GM19099 (cell line): ENCODE results near the gene DCUN1D1.

ENCODE experiments used
- POLR2A ChIP-seq: IDR thresholded peaks from 3 replicates; pipeline ENCODE4 v1.6.1; 2011; ENCODE audit warnings: low read depth; ENCODE audit not compliant: insufficient read length; ENCODE audit errors: extremely low read depth

The DCUN1D1 gene

GRCh38 chr3:182979103-182979673 lies 1.1 kb downstream of the DCUN1D1 start:
- TF ChIP-seq POLR2A, result no peak

- TF ChIP-seq POLR2A, result no peak
These were observed 2.0 kb downstream of the DCUN1D1 start for GRCh38 chr3:182978387-182978786.

GRCh38 chr3:182973047-182973446 lies 7.3 kb downstream of the DCUN1D1 start:
- TF ChIP-seq POLR2A, result no peak

GRCh38 chr3:182972387-182972786 lies 8.0 kb downstream of the DCUN1D1 start:
- no peak for TF ChIP-seq POLR2A

- TF ChIP-seq POLR2A, result no peak
These were observed 8.7 kb downstream of the DCUN1D1 start for GRCh38 chr3:182971637-182972036.

GRCh38 chr3:182970811-182971418 lies 9.4 kb downstream of the DCUN1D1 start:
- no peak for TF ChIP-seq POLR2A

GRCh38 chr3:182969853-182970252 lies 10.5 kb downstream of the DCUN1D1 start:
- TF ChIP-seq POLR2A, result no peak

- no peak for TF ChIP-seq POLR2A
These were observed 11.1 kb downstream of the DCUN1D1 start for GRCh38 chr3:182969277-182969676.

GRCh38 chr3:182967218-182968204 lies 12.8 kb downstream of the DCUN1D1 start:
- no peak for TF ChIP-seq POLR2A

GRCh38 chr3:182965861-182966366 lies 14.4 kb downstream of the DCUN1D1 start:
- TF ChIP-seq POLR2A, result no peak

- TF ChIP-seq POLR2A, result no peak
These were observed 16.2 kb downstream of the DCUN1D1 start for GRCh38 chr3:182964179-182964578.

GRCh38 chr3:182962166-182962565 lies 18.2 kb downstream of the DCUN1D1 start:
- no peak for TF ChIP-seq POLR2A

- no peak for TF ChIP-seq POLR2A
These were observed 20.6 kb downstream of the DCUN1D1 start for GRCh38 chr3:182959474-182960350.

- no peak for TF ChIP-seq POLR2A
These were observed 22.6 kb downstream of the DCUN1D1 start for GRCh38 chr3:182957676-182958266.
